ENCODE data around the gene ATXN10. TPM values are rescaled to one million over a fixed set of nuclear protein-coding genes. Genes with fewer than 3 reads are reported as not detected.

The ATXN10 gene
- total and polyA plus RNA-seq, 2 of the 8 experiments (the other 6 are each of a cell fraction or from before 2014, with no cell fraction given) = 134 to 210 TPM

DNA sequence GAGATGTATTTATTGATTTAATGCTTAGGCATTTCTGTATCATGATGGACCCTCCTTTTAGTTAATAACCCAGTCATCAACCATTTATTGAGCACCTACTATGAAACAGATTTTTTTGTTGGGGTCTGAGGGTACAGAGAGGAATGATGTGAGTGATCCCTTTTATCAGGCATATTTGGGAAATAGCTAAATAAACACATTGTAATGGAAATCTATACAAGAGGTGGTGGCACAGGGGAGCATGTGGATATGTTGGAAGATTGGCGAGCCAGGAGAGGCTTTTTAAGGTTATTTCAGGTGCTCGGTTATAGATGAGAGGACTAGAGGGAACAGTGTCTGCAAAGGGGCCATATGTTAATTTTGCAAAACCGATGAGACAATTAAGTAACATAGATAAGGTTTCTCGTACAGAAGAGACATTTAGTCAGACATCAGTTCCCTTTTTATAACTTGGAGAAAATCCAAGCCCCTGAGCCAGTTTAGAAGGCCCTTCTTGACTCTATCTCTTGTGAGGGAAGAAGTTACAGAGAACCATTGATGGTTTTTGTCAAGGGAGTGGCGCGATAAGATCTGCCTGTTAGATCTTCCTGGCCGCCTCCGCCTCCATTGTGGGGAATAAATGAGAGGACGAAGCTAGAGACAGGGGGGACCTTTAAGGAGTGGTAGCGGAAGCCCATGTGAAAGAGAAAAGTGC lies 2.0 kb downstream of the ATXN10 start (continued):
- TF ChIP-seq KDM1A (IDR thresholded peaks at IDR 0.05; ENCODE audit: borderline replicate concordance, low read length) (no peak), GABPA (IDR thresholded peaks at IDR 0.05; ENCODE audit: borderline replicate concordance, insufficient read depth, low read length) (no peak), HDAC6 (IDR thresholded peaks at IDR 0.05; ENCODE audit: low read depth, low read length) (no peak), CHD2 (IDR thresholded peaks at IDR 0.05; ENCODE audit: low read length) (no peak), SIN3A (conservative IDR thresholded peaks at IDR 0.05 in 1 of 2, IDR thresholded peaks at IDR 0.05 in 1 of 2; ENCODE audit: low read depth in 1 of 2, low read length in 2 of 2) (no peak), TEAD4 (IDR thresholded peaks at IDR 0.05; ENCODE audit: low read depth, low read length) (no peak), RAD21 (IDR thresholded peaks at IDR 0.05 in 1 of 2, conservative IDR thresholded peaks at IDR 0.05 in 1 of 2; ENCODE audit: low read depth in 2 of 2, low read length in 2 of 2) (no peak), SP4 (IDR thresholded peaks at IDR 0.05; ENCODE audit: low read length) (no peak), USF2 (IDR thresholded peaks at IDR 0.05; ENCODE audit: low read length) (no peak), HDAC2 (IDR thresholded peaks at IDR 0.05; ENCODE audit: borderline replicate concordance in 1 of 2, low read depth in 2 of 2, low read length in 2 of 2) (no peak)

Data from H1 (cell line).